ENCODE data around the gene LIPE.
A peak's percentile ranks its signal among the peaks of the same experiment; 100 is the strongest.

LIPE gene

GRCh38 chr19:42421591-42422031, 5.6 kb downstream of the LIPE start:
- Histone ChIP-seq H3K4me1 (ENCODE audit: control insufficient read depth, low read length) (peaks cover 41% of the 10 kb centered on the region), H3K27me3 (ENCODE audit: control insufficient read depth, low read length) (no peaks in the 10 kb centered on the region), H3K9me2 (replicated peaks; ENCODE audit: control insufficient read depth, low read length) (no peaks in the 10 kb centered on the region), H4K20me1 (ENCODE audit: control insufficient read depth, insufficient read depth, low read depth, low read length) (peaks cover 12% of the 10 kb centered on the region; the same call in 1 of the 2 replicates), H3K79me2 (ENCODE audit: control insufficient read depth, low read length) (peaks cover 54% of the 10 kb centered on the region), H3K36me3 (ENCODE audit: control insufficient read depth, low read length) (peaks cover 42% of the 10 kb centered on the region), H3K27ac (ENCODE audit: low read depth, low read length) (0 out of 2 replicates have a peak overlapping the region, but pooled peaks have one; percentile 83), H3K4me3 (ENCODE audit: low read length) (peak overlapping the region; percentile 88), H3F3A (ENCODE audit: control insufficient read depth, insufficient read depth) (peaks cover 5% of the 10 kb centered on the region), H3K9me3 (ENCODE audit: control insufficient read depth, insufficient read depth, low read length) (no peaks in the 10 kb centered on the region), H3K4me2 (ENCODE audit: low read length) (peak overlapping the region; percentile 78)
- TF ChIP-seq EZH2phosphoT487 (IDR thresholded peaks at IDR 0.05; ENCODE audit: borderline replicate concordance, low read length): no peak
- TF ChIP-seq CTCF (IDR thresholded peaks at IDR 0.05; ENCODE audit: low read depth, low read length, poor library complexity, severe bottlenecking): no peak

GRCh38 chr19:42421101-42421500, 6.1 kb downstream of the LIPE start:
- Histone ChIP-seq H3K27me3 (ENCODE audit: control insufficient read depth, low read length) (no peaks in the 10 kb centered on the region), H3K36me3 (ENCODE audit: control insufficient read depth, low read length) (peaks cover 42% of the 10 kb centered on the region), H3K79me2 (ENCODE audit: control insufficient read depth, low read length) (peaks cover 54% of the 10 kb centered on the region), H4K20me1 (ENCODE audit: control insufficient read depth, insufficient read depth, low read depth, low read length) (peaks cover 12% of the 10 kb centered on the region; the same call in 1 of the 2 replicates), H3K9me2 (replicated peaks; ENCODE audit: control insufficient read depth, low read length) (no peaks in the 10 kb centered on the region), H3K4me2 (ENCODE audit: low read length) (peak overlapping the region; percentile 78), H3K4me3 (ENCODE audit: low read length) (peak overlapping the region; percentile 88; the same call in 1 of the 2 replicates), H3K27ac (ENCODE audit: low read depth, low read length) (no peak overlapping the region), H3F3A (ENCODE audit: control insufficient read depth, insufficient read depth) (peaks cover 5% of the 10 kb centered on the region), H3K4me1 (ENCODE audit: control insufficient read depth, low read length) (peaks cover 41% of the 10 kb centered on the region), H3K9me3 (ENCODE audit: control insufficient read depth, insufficient read depth, low read length) (no peaks in the 10 kb centered on the region)
- TF ChIP-seq EZH2phosphoT487 (IDR thresholded peaks at IDR 0.05; ENCODE audit: borderline replicate concordance, low read length) (no peak), CTCF (IDR thresholded peaks at IDR 0.05; ENCODE audit: low read depth, low read length, poor library complexity, severe bottlenecking) (no peak)

GRCh38 chr19:42420055-42420544, 7.1 kb downstream of the LIPE start:
- H4K20me1 ChIP-seq (ENCODE audit: control insufficient read depth, insufficient read depth, low read depth, low read length): peaks cover 12% of the 10 kb centered on the region; the same call in 1 of the 2 replicates
- H3K36me3 ChIP-seq (ENCODE audit: control insufficient read depth, low read length): peaks cover 44% of the 10 kb centered on the region
- no peaks in the 10 kb centered on the region for H3K9me2 ChIP-seq (replicated peaks; ENCODE audit: control insufficient read depth, low read length)
- TF ChIP-seq CTCF (IDR thresholded peaks at IDR 0.05; ENCODE audit: low read depth, low read length, poor library complexity, severe bottlenecking) (peak; percentile 99), EZH2phosphoT487 (IDR thresholded peaks at IDR 0.05; ENCODE audit: borderline replicate concordance, low read length) (no peak)
- H3F3A ChIP-seq (ENCODE audit: control insufficient read depth, insufficient read depth): peaks cover 5% of the 10 kb centered on the region
- peaks cover 54% of the 10 kb centered on the region for H3K79me2 ChIP-seq (ENCODE audit: control insufficient read depth, low read length)
- no peak overlapping the region for H3K27ac ChIP-seq (ENCODE audit: low read depth, low read length)
- H3K4me2 ChIP-seq (ENCODE audit: low read length): peak overlapping the region; percentile 78; the same call in 1 of the 2 replicates
- H3K4me1 ChIP-seq (ENCODE audit: control insufficient read depth, low read length): peaks cover 41% of the 10 kb centered on the region
- no peaks in the 10 kb centered on the region for H3K9me3 ChIP-seq (ENCODE audit: control insufficient read depth, insufficient read depth, low read length)
- no peak overlapping the region for H3K4me3 ChIP-seq (ENCODE audit: low read length)
- no peaks in the 10 kb centered on the region for H3K27me3 ChIP-seq (ENCODE audit: control insufficient read depth, low read length)
